H1 (cell line): ENCODE data around the gene DDX23. TPM values are rescaled to one million over a fixed set of nuclear protein-coding genes. Genes with fewer than 3 reads are reported as not detected.

Experiments
- CTCF ChIA-PET: fragments of 300-600 bp; sonication (Branson Sonifier 250); formaldehyde crosslinking; loops from one replicate; lab custom pipeline; 2021; ENCODE audit not compliant: partially characterized antibody; lab: Charles Lee
- POLR2A ChIA-PET: fragments of 300-600 bp; sonication (Branson Sonifier 250); formaldehyde crosslinking; loops from one replicate; lab custom pipeline; 2021; ENCODE audit warnings: inconsistent platforms; ENCODE audit not compliant: partially characterized antibody; lab: Charles Lee
- DNase-seq, 2 experiments: peaks; one replicate each; pipeline versions ENCODE4 v3.0.0 to v3.0.0-alpha.2; 2010 to 2022; ENCODE audit warnings: low spot score in 2 of 2, low read depth in 1 of 2, mixed read lengths in 1 of 2
- FAIRE-seq: peaks from 2 replicates; lab custom pipeline; 2011; peaks lifted over from hg19 to GRCh38; lab: Jason Lieb, UNC
- H2AFZ ChIP-seq: 2 replicates; pipeline ENCODE4 v1.8.1; 2012; ENCODE audit warnings: low read length, inconsistent platforms
- H2AK5ac ChIP-seq: 2 replicates; pipeline ENCODE4 v1.6.1; 2013; ENCODE audit warnings: low read depth, low read length
- H2BK120ac ChIP-seq: replicated peaks from 2 replicates; pipeline ENCODE3; 2013; ENCODE audit warnings: low read depth, low read length, inconsistent platforms
- H2BK12ac ChIP-seq: 2 replicates; pipeline ENCODE4 v1.6.1; 2013; ENCODE audit warnings: low read depth, low read length
- H2BK15ac ChIP-seq: 2 replicates; pipeline ENCODE4 v1.6.1; 2013; ENCODE audit warnings: low read length
- H2BK20ac ChIP-seq: 2 replicates; pipeline ENCODE4 v1.6.1; 2013; ENCODE audit warnings: low read length
- H2BK5ac ChIP-seq: 2 replicates; pipeline ENCODE4 v1.6.1; 2013; ENCODE audit warnings: low read depth, low read length
- H3K14ac ChIP-seq: 2 replicates; pipeline ENCODE4 v1.6.1; 2013; ENCODE audit warnings: inconsistent platforms; ENCODE audit not compliant: insufficient read length
- H3K18ac ChIP-seq: 2 replicates; pipeline ENCODE4 v1.6.1; 2013; ENCODE audit warnings: low read length; ENCODE audit errors: extremely low read depth
- H3K23ac ChIP-seq: 2 replicates; pipeline ENCODE4 v1.6.1; 2013; ENCODE audit warnings: inconsistent platforms; ENCODE audit not compliant: insufficient read length
- H3K23me2 ChIP-seq: 2 replicates; pipeline ENCODE4 v1.6.1; 2013; ENCODE audit warnings: low read depth, low read length
- H3K27ac ChIP-seq: 2 replicates; pipeline ENCODE4 v1.6.1; 2011; ENCODE audit warnings: low read depth, low read length, inconsistent platforms
- H3K27me3 ChIP-seq, 4 experiments: replicated peaks in 1 of 4; 1 replicate in 1 of 4; 2 replicates in 3 of 4; pipeline versions ENCODE4 v1.6.1 to v1.8.1; 2011 to 2013; ENCODE audit warnings: low read length in 3 of 4, mild to moderate bottlenecking in 3 of 4, inconsistent platforms in 2 of 4, mixed read lengths in 2 of 4, moderate library complexity in 1 of 4; ENCODE audit not compliant: control insufficient read depth in 3 of 4, insufficient read depth in 3 of 4; ENCODE audit errors: extremely low read depth in 1 of 4
- H3K36me3 ChIP-seq, 4 experiments: 2 replicates each; pipeline versions ENCODE4 v1.6.1 to v1.8.1; 2011 to 2013; ENCODE audit warnings: mild to moderate bottlenecking in 4 of 4, low read length in 3 of 4, moderate library complexity in 2 of 4, control low read depth in 1 of 4, inconsistent platforms in 1 of 4; ENCODE audit not compliant: insufficient read depth in 4 of 4, control insufficient read depth in 2 of 4
- H3K4ac ChIP-seq: replicated peaks from 2 replicates; pipeline ENCODE3; 2013; ENCODE audit warnings: low read length, low read depth, mixed read lengths, inconsistent platforms; ENCODE audit not compliant: insufficient read length
- H3K4me1 ChIP-seq, 4 experiments: replicated peaks in 1 of 4; 1 replicate in 1 of 4; 2 replicates in 3 of 4; pipeline versions ENCODE4 v1.6.1 to v1.8.1; 2011 to 2013; ENCODE audit warnings: low read length in 3 of 4, inconsistent platforms in 2 of 4, mixed read lengths in 1 of 4; ENCODE audit not compliant: insufficient read depth in 4 of 4, control insufficient read depth in 3 of 4
- H3K4me2 ChIP-seq, 2 experiments: 2 replicates each; pipeline versions ENCODE4 v1.6.1 to v1.8.1; 2011 to 2013; ENCODE audit warnings: low read depth in 2 of 2, low read length in 2 of 2, control low read depth in 1 of 2, inconsistent platforms in 1 of 2, mild to moderate bottlenecking in 1 of 2; ENCODE audit not compliant: insufficient read depth in 1 of 2
- H3K4me3 ChIP-seq, 4 experiments: fragments of 200-600, 300-600 bp in 1 of 4; sonication (generic), shearing (Covaris generic), sonication (Bioruptor Twin) in 1 of 4; 2 replicates each; pipeline versions ENCODE4 v1.5.1 to v1.8.1; 2011 to 2016; ENCODE audit warnings: low read length in 4 of 4, low read depth in 3 of 4, control low read depth in 2 of 4, inconsistent platforms in 2 of 4, mild to moderate bottlenecking in 2 of 4, mixed read lengths in 1 of 4, moderate library complexity in 1 of 4; ENCODE audit not compliant: insufficient read depth in 2 of 4; ENCODE audit errors: extremely low read depth in 1 of 4
- H3K56ac ChIP-seq: replicated peaks from 2 replicates; pipeline ENCODE3; 2013; ENCODE audit warnings: low read depth, mild to moderate bottlenecking, mixed read lengths, low read length, inconsistent platforms; ENCODE audit not compliant: insufficient read length
- H3K79me1 ChIP-seq: 2 replicates; pipeline ENCODE4 v1.6.1; 2013; ENCODE audit warnings: low read depth, low read length, control low read depth
- H3K79me2 ChIP-seq, 2 experiments: 2 replicates each; pipeline versions ENCODE4 v1.6.1 to v1.8.1; 2012 to 2013; ENCODE audit warnings: low read length in 2 of 2, mild to moderate bottlenecking in 2 of 2, inconsistent platforms in 1 of 2; ENCODE audit not compliant: insufficient read depth in 2 of 2, control insufficient read depth in 1 of 2
- H3K9ac ChIP-seq, 4 experiments: replicated peaks in 1 of 4; 1 replicate in 1 of 4; 2 replicates in 3 of 4; pipeline versions ENCODE4 v1.6.1 to v1.8.1; 2011 to 2013; ENCODE audit warnings: low read depth in 3 of 4, low read length in 3 of 4, control low read depth in 2 of 4, mild to moderate bottlenecking in 2 of 4, moderate library complexity in 2 of 4, inconsistent platforms in 1 of 4; ENCODE audit errors: extremely low read depth in 1 of 4
- H3K9me3 ChIP-seq, 2 experiments: 2 replicates each; pipeline versions ENCODE4 v1.6.1 to v1.8.1; 2012 to 2013; ENCODE audit warnings: mild to moderate bottlenecking in 2 of 2, moderate library complexity in 2 of 2, control low read depth in 1 of 2, inconsistent platforms in 1 of 2, low read depth in 1 of 2, low read length in 1 of 2, mixed read lengths in 1 of 2; ENCODE audit not compliant: insufficient read depth in 2 of 2
- H4K20me1 ChIP-seq, 2 experiments: replicated peaks in 1 of 2; 2 replicates each; pipeline versions ENCODE3 to v1.8.1; 2011 to 2013; ENCODE audit warnings: inconsistent platforms in 2 of 2, low read length in 2 of 2, mild to moderate bottlenecking in 1 of 2; ENCODE audit not compliant: insufficient read depth in 2 of 2, control insufficient read depth in 1 of 2
- H4K5ac ChIP-seq: 2 replicates; pipeline ENCODE4 v1.6.1; 2013; ENCODE audit warnings: low read length, low read depth, mixed read lengths, inconsistent platforms; ENCODE audit not compliant: insufficient read length
- H4K8ac ChIP-seq: 2 replicates; pipeline ENCODE4 v1.8.0; 2013; ENCODE audit warnings: mild to moderate bottlenecking, moderate library complexity, low read length, inconsistent platforms; ENCODE audit not compliant: insufficient read depth; ENCODE audit errors: extremely low read depth
- H4K91ac ChIP-seq: replicated peaks from 2 replicates; pipeline ENCODE3; 2013; ENCODE audit warnings: low read length, mixed read lengths, inconsistent platforms; ENCODE audit not compliant: insufficient read length
- SUZ12 ChIP-seq: fragments of 200-600 bp; sonication (generic); IDR thresholded peaks from 2 replicates; pipeline ENCODE4 v1.6.1; 2012; ENCODE audit warnings: mild to moderate bottlenecking, inconsistent platforms, low read length, moderate library complexity, mixed read lengths
- WGBS, 2 experiments: shearing (Covaris generic) in 1 of 2; methylation state at CpG; one replicate each; pipeline versions ENCODE4 v1.1.6 to v1.1.7; 2013 to 2015; ENCODE audit warnings: low lambda C conversion rate in 2 of 2, mixed read lengths in 2 of 2, inconsistent platforms in 1 of 2, low coverage in 1 of 2, missing lambda C conversion rate in 1 of 2; ENCODE audit not compliant: insufficient replicate concordance in 2 of 2, insufficient coverage in 1 of 2, insufficient read length in 1 of 2; ENCODE audit errors: extremely low coverage in 1 of 2, missing lambda C conversion rate in 1 of 2; 5-methylcytosine and 5-hydroxymethylcytosine counted together
- polyA plus RNA-seq, 7 experiments: library from polyadenylated mRNA; depleted of rRNA in 3 of 7; stranded (reverse) in 5 of 7; unstranded in 2 of 7; fragments of >200 nt in 5 of 7; fragments of 200-250 nt in 2 of 7; gene quantifications; 1 replicate in 5 of 7; 2 replicates in 1 of 7; 4 replicates in 1 of 7; pipeline versions ENCODE4 v1.2.1 to v1.2.3, GENCODE V29; 2011 to 2013; ENCODE audit warnings: missing spikeins in 2 of 7, mixed read lengths in 2 of 7
- total RNA-seq: library from RNA; stranded (reverse); fragmentation: NEBNext Ultra II Directional; extraction: Animal tissue kit (Norgen Biotek cat#: 25700); gene quantifications from 2 replicates; pipeline ENCODE4 v1.2.1, GENCODE V29; 2021

Gene DDX23
- total and polyA plus RNA-seq, 2 of the 8 experiments (the other 6 are each of a cell fraction or from before 2014, with no cell fraction given), result 43.5 to 107 TPM

DNA sequence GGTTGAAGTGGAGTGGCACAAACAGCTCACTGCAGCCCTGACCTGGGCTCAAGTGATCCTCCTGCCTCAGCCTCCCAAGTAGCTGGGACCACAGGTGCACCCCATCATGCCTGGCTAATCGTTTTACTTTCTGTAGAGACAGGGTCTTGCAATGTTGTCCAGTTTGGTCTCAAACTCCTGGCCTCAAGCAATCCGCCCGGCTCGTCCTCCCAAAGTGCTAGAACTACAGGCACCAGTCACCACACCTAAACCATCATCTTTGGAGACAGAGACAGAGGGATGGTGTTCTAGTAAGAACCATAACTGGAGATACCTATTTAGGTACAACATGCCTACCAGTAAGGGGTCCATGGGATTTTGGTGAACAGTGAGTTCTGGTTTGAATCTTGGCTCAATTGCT, 2.5 kb upstream of the DDX23 start:
- ChIA-PET CTCF (interaction anchor here (1.2 to 26.4 kb wide), 13 partner anchors 12 to 1017 kb away, joined by 3 to 678 read pairs (median 19); partner anchors contain the start of genes FKBP11 and RND1), POLR2A (interaction anchor here (5.1 to 22.9 kb wide), 3 partner anchors 9 to 26 kb away, joined by 48 to 651 read pairs (median 203); partner anchors contain the start of gene RND1)
- Histone ChIP-seq H2BK12ac (no peak overlapping the region), H2BK120ac (no peak overlapping the region), H3K23ac (no peak overlapping the region), H2AFZ (no peak overlapping the region), H3K79me1 (peaks cover 3% of the 10 kb centered on the region; the same call in 1 of the 2 replicates), H3K36me3 (peaks cover 6 to 21% (median 10%) of the 10 kb centered on the region in 4 experiments), H3K4me1 (peaks cover 0 to 10% (median 7%) of the 10 kb centered on the region in 4 experiments; a peak in 5 of 7 replicates), H3K23me2 (peaks cover 3% of the 10 kb centered on the region; the same call in 1 of the 2 replicates), H3K9ac (no peak overlapping the region), H2BK5ac (no peak overlapping the region), H3K4me2 (no peak overlapping the region), H2AK5ac (no peak overlapping the region), H2BK15ac (no peak overlapping the region), H4K91ac (no peak overlapping the region), H4K8ac (no peak overlapping the region), H2BK20ac (no peak overlapping the region), H3K14ac (no peak overlapping the region), H3K4me3 (no peak overlapping the region), H3K18ac (no peak overlapping the region), H3K27ac (no peak overlapping the region), H3K4ac (no peak overlapping the region), H4K5ac (no peak overlapping the region), H3K27me3 (no peaks in the 10 kb centered on the region), H3K79me2 (peaks cover 11 to 24% of the 10 kb centered on the region in 2 experiments), H3K9me3 (no peaks in the 10 kb centered on the region), H4K20me1 (peaks cover 2 to 7% of the 10 kb centered on the region in 2 experiments), H3K56ac (no peak overlapping the region)
- no peak for FAIRE-seq
- WGBS, 2 experiments, result 89% methylated on average over 4 of the region's 4 CpGs; no CpG with 5 or more reads in 1 of the 2 experiments
- no peak for DNase-seq
- no peak for TF ChIP-seq SUZ12
